ENCODE results near the gene ZNF445. TPM values are rescaled to one million over a fixed set of nuclear protein-coding genes. Genes with fewer than 3 reads are reported as not detected.

The ZNF445 gene
- total RNA-seq, 1 donor = 12.1 TPM

DNA sequence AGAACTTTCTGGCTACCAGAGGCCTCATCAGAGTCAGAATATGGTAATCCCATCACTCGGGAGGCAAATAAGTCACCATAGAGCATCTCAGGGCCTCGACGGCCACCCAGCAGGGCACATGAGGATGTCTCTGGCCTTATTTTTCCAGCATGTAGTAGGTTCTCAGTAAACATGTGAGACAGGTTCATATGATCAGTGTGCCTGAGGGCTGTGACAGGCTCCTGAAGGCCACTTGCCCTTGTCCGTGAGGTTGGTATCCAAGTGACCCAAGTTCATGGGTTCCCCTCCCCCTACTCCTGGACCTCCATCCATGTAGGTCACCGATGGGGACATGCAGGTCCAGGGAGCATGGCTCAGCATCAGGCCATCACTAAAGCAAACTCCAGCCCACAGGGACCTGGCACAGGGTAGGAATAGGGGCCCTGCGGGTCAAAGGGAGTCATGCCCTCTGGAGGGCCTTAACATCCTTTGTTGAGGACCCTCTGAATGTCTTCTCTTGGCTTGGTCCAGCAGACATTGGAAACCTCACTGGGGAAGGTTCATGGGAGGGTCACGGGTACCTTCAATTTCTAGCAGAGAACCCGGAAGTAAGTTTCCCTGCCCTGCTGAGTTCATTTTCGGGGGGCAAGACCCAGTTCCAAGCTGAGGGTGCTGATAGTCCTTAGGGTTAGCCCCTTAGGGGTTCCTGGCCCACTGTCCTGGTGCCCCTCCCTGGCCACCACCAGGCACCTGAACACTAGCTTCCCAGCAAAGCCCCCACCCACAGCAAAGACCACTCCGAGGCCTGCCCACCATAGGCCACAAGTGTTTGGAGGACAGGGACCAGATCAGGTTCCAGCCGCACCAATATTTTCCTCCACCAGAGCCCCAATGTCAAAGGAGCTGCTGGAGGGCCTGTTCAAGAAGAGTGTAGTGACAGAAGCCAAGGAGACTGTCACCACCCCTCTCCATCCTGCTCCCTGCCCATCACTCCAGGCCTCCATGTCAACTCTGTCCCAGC is 61.1 kb downstream of the ZNF445 start:
- DNase-seq (ENCODE audit: low read depth) = no peak
- no peak overlapping the region for H3K4me3 ChIP-seq (ENCODE audit: low read depth, low read length)
- TF ChIP-seq, protein P1, sequence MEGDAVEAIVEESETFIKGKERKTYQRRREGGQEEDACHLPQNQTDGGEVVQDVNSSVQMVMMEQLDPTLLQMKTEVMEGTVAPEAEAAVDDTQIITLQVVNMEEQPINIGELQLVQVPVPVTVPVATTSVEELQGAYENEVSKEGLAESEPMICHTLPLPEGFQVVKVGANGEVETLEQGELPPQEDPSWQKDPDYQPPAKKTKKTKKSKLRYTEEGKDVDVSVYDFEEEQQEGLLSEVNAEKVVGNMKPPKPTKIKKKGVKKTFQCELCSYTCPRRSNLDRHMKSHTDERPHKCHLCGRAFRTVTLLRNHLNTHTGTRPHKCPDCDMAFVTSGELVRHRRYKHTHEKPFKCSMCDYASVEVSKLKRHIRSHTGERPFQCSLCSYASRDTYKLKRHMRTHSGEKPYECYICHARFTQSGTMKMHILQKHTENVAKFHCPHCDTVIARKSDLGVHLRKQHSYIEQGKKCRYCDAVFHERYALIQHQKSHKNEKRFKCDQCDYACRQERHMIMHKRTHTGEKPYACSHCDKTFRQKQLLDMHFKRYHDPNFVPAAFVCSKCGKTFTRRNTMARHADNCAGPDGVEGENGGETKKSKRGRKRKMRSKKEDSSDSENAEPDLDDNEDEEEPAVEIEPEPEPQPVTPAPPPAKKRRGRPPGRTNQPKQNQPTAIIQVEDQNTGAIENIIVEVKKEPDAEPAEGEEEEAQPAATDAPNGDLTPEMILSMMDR (IDR thresholded peaks at IDR 0.05; ENCODE audit: insufficient read depth, low read length) = no peak

DNA sequence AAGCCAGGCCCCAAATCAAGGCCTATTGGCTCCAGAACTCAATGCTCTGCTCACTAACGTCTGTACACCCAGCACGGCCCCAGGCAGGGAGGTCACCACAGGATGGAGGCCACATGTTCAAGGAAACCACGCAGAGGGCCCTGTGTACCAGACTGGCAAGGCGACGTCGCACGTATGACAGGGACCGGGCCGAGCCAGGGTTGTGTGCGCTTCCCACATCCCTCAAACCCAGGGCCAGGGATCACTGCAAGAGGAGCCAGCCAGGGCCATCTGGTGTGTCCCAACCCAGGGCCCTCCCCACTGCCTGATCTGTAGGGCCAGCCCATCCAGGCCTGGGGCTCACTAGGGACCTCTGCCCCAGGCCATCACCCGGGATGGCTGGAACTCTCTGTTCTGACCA is 62.0 kb downstream of the ZNF445 start:
- no peak for DNase-seq (ENCODE audit: low read depth)
- H3K4me3 ChIP-seq (ENCODE audit: low read depth, low read length) = no peak overlapping the region
- TF ChIP-seq, protein P1 (IDR thresholded peaks at IDR 0.05; ENCODE audit: insufficient read depth, low read length) = no peak

DNA sequence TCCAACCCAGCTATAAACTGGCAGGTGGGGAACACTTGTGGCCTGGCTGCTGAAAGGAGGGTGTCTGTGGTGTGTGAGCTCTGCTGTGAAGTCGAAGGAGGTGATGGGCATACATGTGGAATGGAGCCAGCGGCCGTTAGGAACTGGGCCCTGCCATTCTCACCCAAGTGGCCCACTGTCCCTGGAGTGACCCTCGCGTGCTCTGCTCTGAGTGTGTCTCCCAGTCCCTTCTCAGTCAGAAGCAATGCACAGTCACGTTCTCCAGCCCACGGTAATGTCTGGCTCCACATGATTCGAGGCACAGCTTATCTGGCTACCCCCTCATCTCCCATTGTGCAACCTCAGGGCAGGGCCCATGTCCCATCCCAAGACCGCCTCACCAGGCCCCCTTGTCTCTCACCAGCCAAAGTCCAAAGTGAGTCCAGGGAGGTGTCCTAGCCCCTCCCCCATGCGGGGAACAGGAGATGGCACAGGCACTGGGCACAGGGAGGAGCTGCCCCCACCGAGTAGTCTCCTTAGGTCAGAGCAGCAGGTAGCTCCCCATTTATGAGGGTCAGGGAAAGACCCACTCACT is 62.9 kb downstream of the ZNF445 start:
- TF ChIP-seq, protein P1 (IDR thresholded peaks at IDR 0.05; ENCODE audit: insufficient read depth, low read length) = no peak
- no peak for DNase-seq (ENCODE audit: low read depth)
- H3K4me3 ChIP-seq (ENCODE audit: low read depth, low read length) = no peak overlapping the region

DNA sequence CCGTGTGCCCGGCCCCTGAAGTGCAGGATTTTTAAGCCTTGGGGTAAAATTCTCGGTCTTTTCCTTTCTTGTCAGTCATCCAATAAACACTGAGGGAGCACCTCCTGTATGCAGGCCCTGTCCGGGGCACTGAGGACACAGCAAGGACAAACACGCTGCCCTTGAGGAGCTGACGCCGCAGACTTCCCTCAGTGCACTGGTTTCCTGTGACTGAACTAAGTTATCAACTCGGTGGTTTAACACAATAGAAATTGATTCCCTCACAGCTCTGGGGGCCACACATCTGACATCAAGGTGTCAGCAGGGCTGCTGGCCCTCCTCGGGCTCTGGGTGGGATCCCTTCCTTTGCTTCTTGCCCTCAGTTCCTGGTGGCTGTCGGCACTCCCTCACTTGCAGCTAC is 65.1 kb downstream of the ZNF445 start:
- DNase-seq (ENCODE audit: low read depth) = no peak
- TF ChIP-seq, protein P1 (IDR thresholded peaks at IDR 0.05; ENCODE audit: insufficient read depth, low read length) = no peak
- no peak overlapping the region for H3K4me3 ChIP-seq (ENCODE audit: low read depth, low read length)

DNA sequence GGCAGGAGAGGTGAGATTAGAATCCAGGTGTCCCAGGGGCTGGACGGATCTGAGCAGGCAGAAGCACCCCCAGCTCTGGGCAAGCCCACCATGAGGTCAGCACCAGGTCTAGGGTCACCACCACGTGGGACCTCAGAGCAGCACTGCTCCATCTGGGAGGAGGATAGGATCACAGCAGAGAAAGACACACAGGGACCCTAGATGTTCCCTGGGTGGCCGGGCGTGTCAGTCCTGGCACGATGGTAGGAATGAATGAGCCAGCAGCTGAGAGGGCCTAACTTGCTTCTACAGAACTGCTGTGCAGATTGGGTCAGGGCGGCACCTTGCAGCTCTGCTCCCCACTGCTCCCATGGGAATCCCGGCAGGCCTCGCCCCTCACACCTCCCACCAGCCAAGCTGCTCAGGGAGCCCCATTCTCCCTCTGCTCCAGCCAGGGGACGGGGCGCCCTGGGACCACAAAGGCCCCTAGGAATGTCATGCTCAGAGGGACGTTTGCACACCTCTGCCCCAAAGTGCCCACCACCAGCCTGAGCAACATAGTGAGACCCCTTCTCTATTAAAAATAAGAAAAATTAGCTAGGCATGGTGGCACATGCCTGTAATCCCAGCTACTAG is 66.3 kb downstream of the ZNF445 start:
- no peak overlapping the region for H3K4me3 ChIP-seq (ENCODE audit: low read depth, low read length)
- no peak for DNase-seq (ENCODE audit: low read depth)
- TF ChIP-seq, protein P1 (IDR thresholded peaks at IDR 0.05; ENCODE audit: insufficient read depth, low read length) = no peak

DNA sequence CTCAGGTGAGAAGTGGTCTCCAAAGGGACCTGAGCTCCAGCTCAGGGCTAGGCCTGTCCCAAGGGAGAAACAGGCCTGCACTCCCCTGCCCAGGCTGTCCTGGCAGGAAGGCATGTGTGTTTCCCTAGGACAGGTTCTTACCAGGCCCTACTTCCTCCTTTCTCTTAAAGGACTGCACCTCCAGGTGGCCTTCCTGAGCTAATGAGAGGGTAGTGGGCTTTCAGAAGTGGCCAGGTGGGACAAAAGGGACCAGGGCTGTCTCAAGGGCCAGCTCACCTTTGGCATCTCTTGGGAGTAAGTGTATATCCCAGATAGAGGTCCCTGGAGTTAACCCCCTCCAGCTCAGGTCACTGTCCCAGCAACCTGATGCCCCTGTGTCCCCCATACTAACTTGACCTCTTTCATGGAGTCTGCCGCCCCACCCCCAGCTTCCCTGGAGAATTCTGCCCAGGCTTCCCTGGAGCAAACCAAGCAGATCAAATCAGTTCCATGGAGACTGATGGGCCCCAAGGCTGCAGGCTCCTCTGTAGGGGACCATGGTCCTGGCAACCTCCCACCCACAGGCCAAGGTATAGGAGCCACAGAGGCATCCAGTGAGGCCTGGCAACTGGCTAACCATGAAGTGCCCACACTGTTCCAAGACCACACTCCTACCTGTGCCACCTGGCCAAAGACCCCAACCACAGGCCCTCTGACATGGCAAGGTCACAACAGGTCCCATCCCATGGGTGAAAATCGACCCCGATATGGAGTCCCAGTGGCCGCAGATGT is 67.6 kb downstream of the ZNF445 start:
- DNase-seq (ENCODE audit: low read depth) = no peak
- no peak overlapping the region for H3K4me3 ChIP-seq (ENCODE audit: low read depth, low read length)
- TF ChIP-seq, protein P1 (IDR thresholded peaks at IDR 0.05; ENCODE audit: insufficient read depth, low read length) = no peak
